OCI-LY7 (cell line): ENCODE data around the gene TAS1R1.

Experiments
- CTCF ChIP-seq: fragments of 200-600 bp; sonication (generic); conservative IDR thresholded peaks from 2 replicates; pipeline ENCODE4 v1.5.1; 2014; ENCODE audit warnings: mild to moderate bottlenecking, antibody characterized with exemption, low read length, moderate library complexity, mixed read lengths
- EZH2phosphoT487 ChIP-seq: fragments of 200-600 bp; sonication (generic); IDR thresholded peaks from 2 replicates; pipeline ENCODE4 v1.6.1; 2018; ENCODE audit warnings: low read depth, borderline replicate concordance, mild to moderate bottlenecking, mixed run types, antibody characterized with exemption, low read length, moderate library complexity, mixed read lengths

- TF ChIP-seq EZH2phosphoT487 (no peak), CTCF (no peak)
These were observed 46.3 kb upstream of the TAS1R1 start for GRCh38 chr1:6508816-6509189.
